Neural crest cell (in vitro differentiated cells): ENCODE measurements around the gene ARHGAP26. TPM values are rescaled to one million over a fixed set of nuclear protein-coding genes. Genes with fewer than 3 reads are reported as not detected.

Source experiments
- DNase-seq: peaks from one replicate; pipeline ENCODE4 v3.0.0; 2021; ENCODE audit warnings: low read depth, mixed read lengths, low spot score
- H3K27ac Mint-ChIP-seq: one replicate; pipeline ENCODE4 v1.8.0; 2021; ENCODE audit warnings: mild to moderate bottlenecking, mixed read lengths; ENCODE audit not compliant: unreplicated experiment
- H3K27me3 Mint-ChIP-seq: 2 replicates; pipeline ENCODE4 v1.8.0; 2021; ENCODE audit warnings: low read depth, mild to moderate bottlenecking, mixed read lengths
- H3K36me3 Mint-ChIP-seq: 2 replicates; pipeline ENCODE4 v1.8.0; 2021; ENCODE audit warnings: low read depth, mild to moderate bottlenecking, mixed read lengths
- H3K4me1 Mint-ChIP-seq: 2 replicates; pipeline ENCODE4 v1.8.0; 2021; ENCODE audit warnings: mixed read lengths
- H3K4me3 Mint-ChIP-seq: one replicate; pipeline ENCODE4 v1.8.0; 2021; ENCODE audit warnings: mild to moderate bottlenecking, mixed read lengths
- H3K9me3 Mint-ChIP-seq: 2 replicates; pipeline ENCODE4 v1.8.0; 2021; ENCODE audit warnings: mixed read lengths
- CTCF ChIP-seq: fragments of 200-600 bp; sonication (generic); conservative IDR thresholded peaks from 2 replicates; pipeline ENCODE4 v1.5.0; 2021; ENCODE audit warnings: antibody characterized with exemption, mild to moderate bottlenecking
- total RNA-seq: library from RNA; stranded (reverse); gene quantifications from 2 replicates; pipeline ENCODE4 v1.2.1, GENCODE V29; 2021

Gene ARHGAP26
- total RNA-seq, 1 donor from 2014 or later, result 5.5 TPM

- Mint-ChIP-seq H3K4me1 (peaks cover 15% of the 10 kb centered on the region), H3K36me3 (no peaks in the 10 kb centered on the region), H3K4me3 (no peak overlapping the region), H3K27ac (no peak overlapping the region), H3K9me3 (no peaks in the 10 kb centered on the region), H3K27me3 (no peaks in the 10 kb centered on the region)
- no peak for DNase-seq
- TF ChIP-seq CTCF, result no peak
These were observed 330.9 kb downstream of the ARHGAP26 start for GRCh38 chr5:143101121-143101520.

- H3K9me3 Mint-ChIP-seq, result no peaks in the 10 kb centered on the region
- TF ChIP-seq CTCF, result no peak
- DNase-seq, result no peak
- peak overlapping the region; percentile 96 for H3K27ac Mint-ChIP-seq
- H3K27me3 Mint-ChIP-seq, result no peaks in the 10 kb centered on the region
- no peak overlapping the region for H3K4me3 Mint-ChIP-seq
- no peaks in the 10 kb centered on the region for H3K36me3 Mint-ChIP-seq
- H3K4me1 Mint-ChIP-seq, result peaks cover 15% of the 10 kb centered on the region
These were observed 331.7 kb downstream of the ARHGAP26 start for GRCh38 chr5:143101725-143102386.

- H3K4me1 Mint-ChIP-seq, result peaks cover 15% of the 10 kb centered on the region
- peak overlapping the region; percentile 96 for H3K27ac Mint-ChIP-seq
- no peaks in the 10 kb centered on the region for H3K27me3 Mint-ChIP-seq
- no peak for DNase-seq
- H3K36me3 Mint-ChIP-seq, result no peaks in the 10 kb centered on the region
- no peaks in the 10 kb centered on the region for H3K9me3 Mint-ChIP-seq
- no peak overlapping the region for H3K4me3 Mint-ChIP-seq
- TF ChIP-seq CTCF, result no peak
These were observed 332.2 kb downstream of the ARHGAP26 start for GRCh38 chr5:143102411-143102810.

- H3K27me3 Mint-ChIP-seq, result no peaks in the 10 kb centered on the region
- peaks cover 15% of the 10 kb centered on the region for H3K4me1 Mint-ChIP-seq
- H3K36me3 Mint-ChIP-seq, result no peaks in the 10 kb centered on the region
- no peak overlapping the region for H3K4me3 Mint-ChIP-seq
- H3K9me3 Mint-ChIP-seq, result no peaks in the 10 kb centered on the region
- H3K27ac Mint-ChIP-seq, result no peak overlapping the region
- no peak for TF ChIP-seq CTCF
- DNase-seq, result no peak
These were observed 335.2 kb downstream of the ARHGAP26 start for GRCh38 chr5:143105216-143105905.

GRCh38 chr5:143106174-143106573 is 336.0 kb downstream of the ARHGAP26 start:
- Mint-ChIP-seq H3K4me3 (no peak overlapping the region), H3K27ac (no peak overlapping the region), H3K4me1 (peaks cover 15% of the 10 kb centered on the region), H3K36me3 (no peaks in the 10 kb centered on the region), H3K9me3 (no peaks in the 10 kb centered on the region), H3K27me3 (no peaks in the 10 kb centered on the region)
- TF ChIP-seq CTCF, result peak; percentile 24
- no peak for DNase-seq
